ENCODE results near the gene ARHGAP27.
"Not testable (repeated sequence)": the region's sequence is repeated elsewhere in the genome, so short reads cannot be mapped to it uniquely, and the experiment has no call there.

The ARHGAP27 gene

DNA sequence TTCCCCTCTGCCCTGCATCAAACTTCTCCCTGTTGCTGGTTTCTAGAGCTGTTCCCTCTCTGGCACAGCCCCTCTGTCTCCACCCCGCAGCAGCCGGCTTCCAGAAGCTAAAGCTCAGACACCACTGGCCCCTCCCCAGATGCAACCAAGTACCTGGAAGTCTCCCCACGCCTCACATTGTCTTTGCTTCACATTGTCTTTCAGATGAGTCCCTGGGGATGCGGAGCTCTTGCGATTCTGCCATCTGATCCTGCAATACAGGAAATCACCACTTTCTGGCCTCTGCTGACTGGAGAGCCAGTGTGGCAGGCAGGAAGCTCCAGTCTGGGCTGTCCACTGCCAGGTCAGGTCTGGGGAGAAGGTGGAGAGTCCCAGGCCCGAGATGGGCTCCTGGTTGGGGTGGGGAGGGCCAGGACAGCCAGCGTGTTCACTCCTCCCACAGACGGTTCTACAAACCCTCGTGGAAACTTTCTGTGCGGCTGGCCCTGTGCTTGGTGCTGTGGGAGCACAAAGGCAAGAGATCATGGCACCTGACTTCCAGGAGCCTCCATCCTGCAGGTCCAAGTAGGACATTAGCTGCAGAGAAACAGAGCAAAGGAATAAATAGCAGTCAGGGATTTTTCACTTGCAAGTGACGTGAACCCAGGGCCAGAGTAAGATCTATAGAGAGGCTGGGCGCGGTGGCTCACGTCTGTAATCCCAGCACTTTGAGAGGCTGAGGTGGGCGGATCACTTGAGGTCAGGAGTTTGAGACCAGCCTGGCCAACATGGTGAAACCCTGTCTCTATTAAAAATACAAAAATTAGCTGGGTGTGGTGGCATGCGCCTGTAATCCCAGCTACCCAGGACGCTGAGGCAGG is 67.9 kb downstream of the ARHGAP27 start:
- DNase-seq (ENCODE audit: low read depth in 1 of 2, low spot score in 1 of 2) = no peak

DNA sequence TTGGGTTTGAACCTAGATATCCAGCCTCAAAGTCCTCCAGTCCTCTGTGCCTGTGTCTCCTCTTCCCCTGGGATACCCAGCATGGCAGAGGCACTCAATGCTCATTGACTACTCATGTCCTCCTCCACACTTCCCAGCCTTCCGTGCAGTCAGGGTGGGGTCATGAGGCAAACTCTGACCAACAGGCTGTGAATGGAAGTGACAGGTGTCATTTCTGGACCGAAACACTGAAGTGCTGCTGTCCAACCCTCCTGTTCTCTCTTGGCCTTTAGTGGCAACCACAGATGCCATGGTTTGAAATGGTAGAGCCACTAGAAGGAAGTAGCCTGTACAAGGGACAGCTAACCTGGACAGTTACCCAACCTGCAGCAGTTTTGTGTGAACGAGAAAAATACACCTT is 69.2 kb downstream of the ARHGAP27 start:
- DNase-seq (ENCODE audit: low read depth in 1 of 2, low spot score in 1 of 2) = no peak

DNA sequence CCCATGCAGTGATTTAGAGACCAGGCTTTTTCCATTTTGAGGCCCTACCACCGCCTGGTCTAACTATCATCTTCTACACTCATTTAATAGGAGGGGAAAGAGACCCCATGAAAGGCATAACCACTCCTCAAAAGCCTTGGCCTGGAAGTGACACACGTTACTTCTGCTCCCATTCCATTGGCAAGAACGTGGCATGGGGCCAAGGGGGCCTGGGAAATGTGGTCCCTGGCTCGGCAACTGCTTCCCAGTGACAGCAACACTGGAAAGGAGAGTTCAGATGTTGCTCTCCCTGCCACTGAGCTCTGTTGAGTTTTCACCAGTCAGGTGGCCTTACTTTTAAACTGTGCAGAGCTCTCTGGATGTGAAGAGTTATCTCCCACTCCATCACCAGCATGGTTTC is 70.7 kb downstream of the ARHGAP27 start:
- DNase-seq (ENCODE audit: low read depth in 1 of 2, low spot score in 1 of 2) = no peak

DNA sequence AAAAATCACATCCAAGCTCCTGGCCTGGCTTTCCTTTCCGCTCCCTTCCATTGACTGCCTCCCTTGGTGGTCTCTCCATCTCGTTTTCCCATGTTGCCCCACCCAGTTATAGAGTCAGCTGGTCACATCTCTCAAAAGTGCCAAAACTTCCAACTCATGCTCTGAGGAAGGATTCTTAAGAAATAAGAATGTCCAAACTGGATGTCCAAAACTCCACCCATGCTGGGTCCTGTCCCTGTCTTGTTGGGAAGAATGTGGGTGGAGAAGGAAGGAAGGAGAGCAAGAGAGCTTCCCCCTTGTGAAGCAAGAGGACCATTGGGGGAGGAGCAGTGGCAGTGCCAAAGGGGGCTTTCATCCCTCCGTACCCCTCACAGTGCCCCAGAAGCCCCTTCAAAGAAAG is 71.2 kb downstream of the ARHGAP27 start:
- no peak for DNase-seq (ENCODE audit: low read depth in 1 of 2, low spot score in 1 of 2)

DNA sequence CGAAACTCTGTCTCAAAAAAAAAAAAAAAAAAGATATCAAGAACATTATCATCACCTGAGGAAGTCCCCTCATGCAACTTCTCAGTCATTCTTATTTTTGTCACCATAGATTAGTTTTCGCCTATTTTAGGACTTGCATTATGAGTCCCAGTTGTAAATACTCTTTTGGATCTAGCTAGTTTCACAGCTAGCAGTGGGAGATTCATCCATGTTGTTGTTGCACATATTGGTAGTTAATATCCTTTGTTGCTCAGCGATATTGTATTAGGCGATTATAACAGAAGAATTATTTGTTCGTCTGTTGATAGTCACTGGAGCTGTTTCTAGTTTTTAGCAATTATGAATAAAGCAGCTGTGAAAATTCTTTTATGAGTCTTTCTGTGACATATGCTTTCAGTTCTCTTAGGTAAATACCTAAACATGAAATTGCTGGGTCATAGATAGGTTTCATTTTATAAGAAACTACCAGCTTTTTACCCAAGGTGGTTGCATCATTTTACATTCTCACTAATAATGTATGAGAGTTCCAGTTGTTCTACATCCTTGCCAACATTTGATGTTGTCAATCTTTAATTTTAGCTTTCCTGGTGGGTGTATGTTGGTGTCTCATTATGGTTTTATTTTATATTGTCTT is 75.2 kb downstream of the ARHGAP27 start:
- no peak for DNase-seq (ENCODE audit: low read depth in 1 of 2, low spot score in 1 of 2)

DNA sequence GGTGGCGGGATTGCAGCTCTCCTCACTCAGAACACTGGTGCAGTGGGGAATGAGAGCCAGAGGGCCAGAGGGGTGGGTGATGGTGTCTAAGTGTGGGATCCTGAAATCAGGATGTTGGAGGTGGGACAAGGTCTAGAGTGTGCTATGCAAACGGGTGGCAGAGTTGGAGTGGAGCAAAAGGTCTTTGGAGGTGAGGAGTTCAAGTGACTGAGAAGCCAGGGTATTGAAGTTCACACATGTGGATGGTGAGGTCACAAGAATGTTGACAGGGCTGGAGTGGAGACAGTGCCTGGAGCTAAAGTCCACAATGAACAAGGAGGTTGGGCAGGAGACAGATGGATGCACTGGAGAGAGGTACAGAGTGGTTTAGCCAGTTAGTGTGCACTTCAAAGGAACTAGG is 77.6 kb downstream of the ARHGAP27 start:
- DNase-seq (ENCODE audit: low read depth in 1 of 2, low spot score in 1 of 2) = no peak

DNA sequence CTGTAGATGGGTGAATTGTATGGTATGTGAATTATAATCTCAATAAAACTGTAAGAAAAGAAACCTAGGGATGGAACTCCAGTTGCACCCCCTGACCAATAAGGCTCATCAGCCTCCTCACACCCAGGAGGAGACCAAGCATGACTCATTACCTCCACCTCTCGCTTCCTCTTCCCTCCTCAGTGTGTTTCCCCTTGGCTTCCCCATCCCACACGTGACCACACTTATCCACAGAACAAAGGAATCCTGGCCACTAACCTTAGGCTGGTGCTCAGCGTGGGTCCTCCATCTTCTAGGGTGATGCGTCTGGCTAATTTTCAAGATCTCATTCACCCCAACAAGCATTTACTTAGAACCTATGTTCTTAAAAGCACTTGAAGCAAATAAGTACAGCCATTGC is 79.6 kb downstream of the ARHGAP27 start:
- no peak for DNase-seq (ENCODE audit: low read depth in 1 of 2, low spot score in 1 of 2)

DNA sequence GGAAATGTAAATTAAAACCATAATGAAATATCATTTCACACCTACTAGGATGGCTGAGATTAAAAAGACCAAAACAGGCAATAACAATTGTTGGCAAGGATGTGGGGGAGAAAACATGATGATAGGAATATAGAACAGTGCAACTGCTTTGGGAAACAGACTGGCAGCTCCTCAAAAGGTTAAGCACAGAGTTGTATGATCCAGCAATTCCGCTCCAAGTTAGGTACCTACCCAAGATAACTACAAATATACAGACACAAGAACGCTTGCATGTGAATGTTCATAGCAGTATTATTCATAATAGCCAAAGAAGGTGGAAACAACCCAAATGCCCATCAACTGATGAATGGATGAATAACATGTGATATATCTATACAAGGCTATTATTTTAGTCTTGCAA is 80.8 kb downstream of the ARHGAP27 start:
- no peak for DNase-seq (ENCODE audit: low read depth in 1 of 2, low spot score in 1 of 2)

DNA sequence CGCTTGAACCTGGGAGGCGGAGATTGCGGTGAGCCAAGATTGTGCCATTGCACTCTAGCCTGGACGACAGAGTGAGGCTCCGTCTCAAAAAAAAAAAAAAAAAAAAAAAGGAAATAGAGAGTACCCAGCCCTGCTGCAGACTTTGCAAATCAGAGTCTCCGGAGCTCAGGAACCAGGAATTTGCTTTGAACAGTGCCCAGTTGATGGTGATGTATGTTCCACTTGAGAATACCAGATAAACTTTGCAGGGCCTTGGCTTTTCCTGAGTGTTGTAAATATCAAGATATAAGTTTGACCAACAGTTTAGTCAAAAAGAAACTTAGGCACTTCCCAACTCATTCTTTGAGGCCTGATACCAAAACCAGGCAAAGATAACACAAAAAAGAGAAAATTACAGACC is 85.2 kb downstream of the ARHGAP27 start:
- DNase-seq (ENCODE audit: low read depth in 1 of 2, low spot score in 1 of 2) = no peak

DNA sequence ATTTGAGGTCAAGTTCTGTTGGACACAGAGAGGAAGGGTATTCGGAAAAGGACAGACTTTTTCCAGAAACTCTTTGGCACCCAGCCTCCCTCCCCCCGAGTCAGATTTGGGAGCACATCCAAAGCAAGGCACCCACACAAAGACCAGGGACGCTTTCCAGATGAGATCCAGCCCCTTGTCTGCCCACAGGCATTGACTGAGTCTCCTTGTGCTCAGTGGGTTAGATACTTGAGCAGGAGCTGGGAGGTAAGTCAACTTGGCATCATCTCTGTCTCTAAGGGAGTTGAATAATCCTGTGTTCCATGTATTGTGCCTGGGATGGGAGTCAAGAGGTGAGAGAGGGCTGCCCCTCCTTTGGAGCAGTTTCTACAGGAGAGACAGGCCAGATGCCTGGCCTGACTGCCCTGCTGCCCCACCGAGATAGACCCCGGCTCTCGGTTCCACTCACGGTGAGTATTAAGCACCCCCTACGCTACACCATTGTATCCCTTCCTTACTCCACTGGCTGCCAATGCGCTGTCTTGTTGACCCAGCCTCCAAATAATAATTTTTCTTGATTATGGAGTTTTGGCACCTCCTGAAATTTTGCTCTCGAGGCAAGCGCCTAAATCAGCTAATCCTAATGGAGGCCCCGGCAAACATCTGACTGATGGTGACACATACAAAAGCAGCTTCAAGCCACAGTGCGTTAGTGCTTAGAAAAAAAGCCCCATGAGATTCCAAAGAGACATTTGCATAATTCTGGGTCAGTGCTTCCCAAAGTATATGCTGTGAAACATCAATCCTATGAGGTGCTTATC is 86.3 kb downstream of the ARHGAP27 start:
- no peak for DNase-seq (ENCODE audit: low read depth in 1 of 2, low spot score in 1 of 2)

DNA sequence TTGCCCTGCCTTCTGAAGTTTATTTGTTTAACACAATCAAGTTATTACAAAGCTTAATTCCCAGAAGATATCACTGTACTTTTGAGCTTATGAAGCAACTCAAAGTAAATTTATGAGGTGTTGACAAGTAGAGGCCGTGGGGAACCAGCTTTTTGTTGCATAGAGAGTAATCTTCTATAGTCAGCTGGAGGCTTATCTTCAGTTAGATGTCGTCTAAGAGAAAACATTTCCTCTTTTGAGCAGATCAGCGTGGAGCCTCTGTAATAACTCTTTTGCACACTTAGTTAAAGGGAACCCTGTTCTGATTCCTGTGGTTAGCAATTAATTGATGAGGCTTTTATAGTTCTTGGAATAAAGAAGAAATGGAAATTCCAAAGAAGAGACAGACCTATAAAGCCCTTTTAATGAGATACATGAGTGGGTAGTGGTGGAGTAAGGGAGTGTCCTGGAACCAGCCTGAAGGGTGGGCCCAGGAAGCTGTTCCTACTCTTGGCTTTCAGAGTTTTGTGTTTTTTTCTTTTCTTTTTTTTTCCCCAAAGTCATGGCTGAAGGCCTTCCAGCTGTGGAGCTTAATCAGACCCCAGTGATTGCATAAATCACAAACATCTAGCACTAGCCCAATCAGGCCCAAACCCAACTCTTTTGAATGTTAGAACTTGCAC is 87.0 kb downstream of the ARHGAP27 start:
- DNase-seq (ENCODE audit: low read depth in 1 of 2, low spot score in 1 of 2) = no peak

DNA sequence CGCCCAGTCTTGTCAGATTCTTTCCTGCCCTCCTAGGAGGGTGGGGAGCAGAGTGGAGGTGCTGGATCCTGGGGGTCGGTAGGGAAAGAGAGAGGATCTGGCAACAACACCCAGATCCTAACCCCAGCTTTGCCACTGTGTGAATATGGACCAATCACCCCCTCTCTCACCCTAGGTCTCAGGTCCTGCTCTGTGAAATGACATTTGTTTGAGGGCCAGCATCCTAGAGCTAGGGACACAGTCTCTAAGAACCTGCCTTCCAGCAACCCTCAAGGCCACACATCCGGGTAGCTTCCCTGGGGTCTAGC is 87.5 kb downstream of the ARHGAP27 start:
- no peak for DNase-seq (ENCODE audit: low read depth in 1 of 2, low spot score in 1 of 2)

DNA sequence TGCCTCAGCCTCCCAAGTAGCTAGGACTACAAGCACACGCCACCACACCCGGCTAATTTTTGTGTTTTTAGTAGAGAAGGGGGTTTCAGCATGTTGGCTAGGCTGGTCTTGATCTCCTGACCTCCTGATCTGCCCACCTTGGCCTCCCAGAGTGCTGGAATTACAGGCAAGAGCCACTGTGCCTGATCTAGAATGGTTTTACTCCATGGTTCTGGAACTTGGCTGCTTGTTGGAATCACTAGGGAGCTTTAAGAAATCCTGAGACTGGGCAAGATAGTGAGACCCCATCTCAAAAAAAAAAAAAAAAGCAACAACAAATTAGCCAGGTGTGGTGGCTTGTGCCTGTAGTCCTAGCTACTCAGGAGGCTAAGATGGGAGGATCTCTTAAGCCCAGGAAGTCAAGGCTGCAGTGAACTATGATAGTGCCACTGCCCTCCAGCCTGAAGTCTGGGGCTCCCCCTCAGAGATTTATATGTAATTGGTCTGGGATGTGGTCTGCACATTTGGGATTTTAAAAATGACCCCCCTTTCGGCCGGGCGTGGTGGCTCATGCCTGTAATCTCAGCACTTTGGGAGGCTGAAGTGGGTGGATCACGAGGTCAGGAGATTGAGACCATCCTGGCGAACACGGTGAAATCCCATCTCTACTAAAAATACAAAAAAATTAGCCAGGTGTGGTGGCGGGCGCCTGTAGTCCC is 88.6 kb downstream of the ARHGAP27 start:
- not testable (repeated sequence) for DNase-seq (ENCODE audit: low read depth in 1 of 2, low spot score in 1 of 2)

Data from stimulated activated CD4-positive, alpha-beta T cell treated with anti-CD3 and anti-CD28 coated beads, Interleukin-15, amount 100 ng/mL, for 1 hour (primary cell).